GM03348 (cell line): ENCODE results near the gene CRACDL.

Experiments used
- DNase-seq: peaks from one replicate; pipeline ENCODE4 v3.0.0; 2012; ENCODE audit warnings: low spot score

Gene CRACDL

GRCh38 chr2:98935777-98936352 lies at the start of gene CRACDL:
Gene CRACDL, minus strand, starts transcription at chr2:98936225. Its CDS starts 89,425 bp downstream, at chr2:98846800.
- DNase-seq: peak; percentile 62

- DNase-seq: no peak
These were observed 39.6 kb upstream of the CRACDL start for GRCh38 chr2:98975611-98976010.

- DNase-seq: no peak
These were observed 36.6 kb upstream of the CRACDL start for GRCh38 chr2:98972582-98973167.

- no peak for DNase-seq
These were observed 23.9 kb upstream of the CRACDL start for GRCh38 chr2:98959810-98960507.

GRCh38 chr2:98952966-98953365 lies 16.9 kb upstream of the CRACDL start:
- peak; percentile 27 for DNase-seq

GRCh38 chr2:98948956-98949739 lies 13.1 kb upstream of the CRACDL start:
- no peak for DNase-seq

GRCh38 chr2:98947554-98947953 lies 11.5 kb upstream of the CRACDL start:
- DNase-seq: no peak

- DNase-seq: no peak
These were observed 10.8 kb upstream of the CRACDL start for GRCh38 chr2:98946855-98947254.

GRCh38 chr2:98944775-98945174 lies 8.8 kb upstream of the CRACDL start:
- DNase-seq: peak; percentile 50

- no peak for DNase-seq
These were observed 4.1 kb upstream of the CRACDL start for GRCh38 chr2:98940102-98940501.

- DNase-seq: no peak
These were observed 1.9 kb upstream of the CRACDL start for GRCh38 chr2:98937906-98938305.

- DNase-seq: no peak
These were observed 627 bp upstream of the CRACDL start for GRCh38 chr2:98936353-98937351.

- no peak for DNase-seq
These were observed 784 bp downstream of the CRACDL start for GRCh38 chr2:98935111-98935770.

- DNase-seq: no peak
These were observed 3.2 kb downstream of the CRACDL start for GRCh38 chr2:98932778-98933343.

GRCh38 chr2:98932164-98932563 lies 3.9 kb downstream of the CRACDL start:
- DNase-seq: no peak

- no peak for DNase-seq
These were observed 4.4 kb downstream of the CRACDL start for GRCh38 chr2:98931596-98931995.

GRCh38 chr2:98929920-98930319 lies 6.1 kb downstream of the CRACDL start:
- DNase-seq: no peak

- DNase-seq: no peak
These were observed 7.8 kb downstream of the CRACDL start for GRCh38 chr2:98928242-98928641.

- DNase-seq: no peak
These were observed 9.0 kb downstream of the CRACDL start for GRCh38 chr2:98927027-98927426.

- DNase-seq: no peak
These were observed 9.4 kb downstream of the CRACDL start for GRCh38 chr2:98926601-98927000.

GRCh38 chr2:98924910-98925309 lies 11.1 kb downstream of the CRACDL start:
- no peak for DNase-seq
